WTC11 (cell line): Measurements from ENCODE around the gene KLHL14.

Experiments used
- FOXP1 ChIP-seq: sonication (generic); formaldehyde crosslinking; IDR thresholded peaks from 2 replicates; pipeline ENCODE4 v1.8.0; 2022; ENCODE audit warnings: missing genetic modification reagents, mild to moderate bottlenecking, moderate library complexity, borderline replicate concordance
- NR2C2 ChIP-seq: sonication (generic); formaldehyde crosslinking; IDR thresholded peaks from 2 replicates; pipeline ENCODE4 v1.8.0; 2022; ENCODE audit warnings: mild to moderate bottlenecking, missing genetic modification reagents
- TCF7 ChIP-seq: sonication (generic); formaldehyde crosslinking; IDR thresholded peaks from 2 replicates; pipeline ENCODE4 v1.8.0; 2022; ENCODE audit warnings: mild to moderate bottlenecking, low read depth, missing genetic modification reagents, moderate library complexity
- TEAD4 ChIP-seq: sonication (generic); formaldehyde crosslinking; IDR thresholded peaks from 2 replicates; pipeline ENCODE4 v1.8.0; 2022; ENCODE audit warnings: mild to moderate bottlenecking, missing genetic modification reagents
- TF ChIP-seq, protein P1 (sequence below): fragments of 200-600 bp; IDR thresholded peaks from 2 replicates; pipeline ENCODE4 v1.8.0; 2022; ENCODE audit warnings: antibody characterized with exemption
- TF ChIP-seq, protein P2 (sequence below): sonication (generic); formaldehyde crosslinking; IDR thresholded peaks from 2 replicates; pipeline ENCODE4 v1.8.1; 2022; ENCODE audit warnings: mild to moderate bottlenecking, moderate library complexity, missing genetic modification reagents
- TF ChIP-seq, protein P3 (sequence below): sonication (generic); formaldehyde crosslinking; IDR thresholded peaks from 2 replicates; pipeline ENCODE4 v1.8.0; 2022; ENCODE audit warnings: mild to moderate bottlenecking, missing genetic modification reagents
- TF ChIP-seq, protein P4 (sequence below): sonication (generic); formaldehyde crosslinking; IDR thresholded peaks from 2 replicates; pipeline ENCODE4 v1.8.0; 2022; ENCODE audit warnings: mild to moderate bottlenecking, missing genetic modification reagents

DNA sequence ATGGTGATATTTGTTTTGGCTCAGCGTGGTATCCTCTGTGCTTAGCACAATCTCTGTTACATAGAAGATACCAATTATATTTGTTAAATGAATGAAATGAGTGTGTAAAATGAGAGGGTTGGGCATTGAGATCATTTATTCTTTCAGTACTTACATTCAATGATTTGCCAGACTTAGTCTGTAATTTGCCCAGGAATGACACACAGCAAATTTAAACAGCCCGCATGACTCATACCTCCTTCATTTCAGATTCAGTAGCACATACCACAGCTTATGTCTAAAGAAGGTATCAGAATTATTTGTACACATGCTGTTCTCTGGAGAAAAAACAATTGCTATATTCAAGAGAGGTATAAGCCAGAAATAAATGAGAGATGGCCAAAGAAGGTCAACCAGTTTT lies 37.0 kb downstream of the KLHL14 start:
- TF ChIP-seq, protein P1, sequence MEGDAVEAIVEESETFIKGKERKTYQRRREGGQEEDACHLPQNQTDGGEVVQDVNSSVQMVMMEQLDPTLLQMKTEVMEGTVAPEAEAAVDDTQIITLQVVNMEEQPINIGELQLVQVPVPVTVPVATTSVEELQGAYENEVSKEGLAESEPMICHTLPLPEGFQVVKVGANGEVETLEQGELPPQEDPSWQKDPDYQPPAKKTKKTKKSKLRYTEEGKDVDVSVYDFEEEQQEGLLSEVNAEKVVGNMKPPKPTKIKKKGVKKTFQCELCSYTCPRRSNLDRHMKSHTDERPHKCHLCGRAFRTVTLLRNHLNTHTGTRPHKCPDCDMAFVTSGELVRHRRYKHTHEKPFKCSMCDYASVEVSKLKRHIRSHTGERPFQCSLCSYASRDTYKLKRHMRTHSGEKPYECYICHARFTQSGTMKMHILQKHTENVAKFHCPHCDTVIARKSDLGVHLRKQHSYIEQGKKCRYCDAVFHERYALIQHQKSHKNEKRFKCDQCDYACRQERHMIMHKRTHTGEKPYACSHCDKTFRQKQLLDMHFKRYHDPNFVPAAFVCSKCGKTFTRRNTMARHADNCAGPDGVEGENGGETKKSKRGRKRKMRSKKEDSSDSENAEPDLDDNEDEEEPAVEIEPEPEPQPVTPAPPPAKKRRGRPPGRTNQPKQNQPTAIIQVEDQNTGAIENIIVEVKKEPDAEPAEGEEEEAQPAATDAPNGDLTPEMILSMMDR: no peak
- TF ChIP-seq FOXP1 (no peak), NR2C2 (CRISPR knock-in tag) (no peak), TCF7 (CRISPR knock-in tag) (no peak), TEAD4 (CRISPR knock-in tag) (no peak)
- TF ChIP-seq, protein P2, sequence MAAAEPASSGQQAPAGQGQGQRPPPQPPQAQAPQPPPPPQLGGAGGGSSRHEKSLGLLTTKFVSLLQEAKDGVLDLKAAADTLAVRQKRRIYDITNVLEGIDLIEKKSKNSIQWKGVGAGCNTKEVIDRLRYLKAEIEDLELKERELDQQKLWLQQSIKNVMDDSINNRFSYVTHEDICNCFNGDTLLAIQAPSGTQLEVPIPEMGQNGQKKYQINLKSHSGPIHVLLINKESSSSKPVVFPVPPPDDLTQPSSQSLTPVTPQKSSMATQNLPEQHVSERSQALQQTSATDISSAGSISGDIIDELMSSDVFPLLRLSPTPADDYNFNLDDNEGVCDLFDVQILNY (CRISPR knock-in tag): no peak
- TF ChIP-seq, protein P3, sequence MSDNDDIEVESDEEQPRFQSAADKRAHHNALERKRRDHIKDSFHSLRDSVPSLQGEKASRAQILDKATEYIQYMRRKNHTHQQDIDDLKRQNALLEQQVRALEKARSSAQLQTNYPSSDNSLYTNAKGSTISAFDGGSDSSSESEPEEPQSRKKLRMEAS (CRISPR knock-in tag): no peak
- TF ChIP-seq, protein P4, sequence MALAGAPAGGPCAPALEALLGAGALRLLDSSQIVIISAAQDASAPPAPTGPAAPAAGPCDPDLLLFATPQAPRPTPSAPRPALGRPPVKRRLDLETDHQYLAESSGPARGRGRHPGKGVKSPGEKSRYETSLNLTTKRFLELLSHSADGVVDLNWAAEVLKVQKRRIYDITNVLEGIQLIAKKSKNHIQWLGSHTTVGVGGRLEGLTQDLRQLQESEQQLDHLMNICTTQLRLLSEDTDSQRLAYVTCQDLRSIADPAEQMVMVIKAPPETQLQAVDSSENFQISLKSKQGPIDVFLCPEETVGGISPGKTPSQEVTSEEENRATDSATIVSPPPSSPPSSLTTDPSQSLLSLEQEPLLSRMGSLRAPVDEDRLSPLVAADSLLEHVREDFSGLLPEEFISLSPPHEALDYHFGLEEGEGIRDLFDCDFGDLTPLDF (CRISPR knock-in tag): no peak
